DMS79 (cell line): ENCODE measurements around the gene TNFSF13B.
"Not testable (repeated sequence)": the region's sequence is repeated elsewhere in the genome, so short reads cannot be mapped to it uniquely, and the experiment has no call there.

Source experiments
- DNase-seq: peaks from one replicate; lab custom pipeline; 2025; lab: John Stamatoyannopoulos, UW

Gene TNFSF13B

DNA sequence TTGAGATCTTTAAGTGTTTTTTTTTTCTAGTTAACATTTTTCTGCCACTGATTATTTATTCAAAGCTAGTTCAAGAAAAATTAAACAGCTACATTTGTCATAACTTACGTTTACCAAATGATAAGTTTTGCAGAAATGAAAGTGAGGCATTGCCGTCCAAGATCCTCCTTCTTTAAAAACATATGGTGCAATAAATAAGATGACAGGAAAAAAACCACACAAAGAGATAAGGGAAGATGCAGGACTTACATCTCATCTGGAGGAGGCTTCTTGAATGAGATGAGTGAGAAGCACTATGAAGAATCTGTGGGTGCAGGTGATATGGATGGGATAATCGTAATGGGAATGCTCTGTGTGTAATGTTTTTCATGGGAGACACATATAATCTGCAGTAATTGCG is 12.4 kb downstream of the TNFSF13B start:
- DNase-seq = no peak

DNA sequence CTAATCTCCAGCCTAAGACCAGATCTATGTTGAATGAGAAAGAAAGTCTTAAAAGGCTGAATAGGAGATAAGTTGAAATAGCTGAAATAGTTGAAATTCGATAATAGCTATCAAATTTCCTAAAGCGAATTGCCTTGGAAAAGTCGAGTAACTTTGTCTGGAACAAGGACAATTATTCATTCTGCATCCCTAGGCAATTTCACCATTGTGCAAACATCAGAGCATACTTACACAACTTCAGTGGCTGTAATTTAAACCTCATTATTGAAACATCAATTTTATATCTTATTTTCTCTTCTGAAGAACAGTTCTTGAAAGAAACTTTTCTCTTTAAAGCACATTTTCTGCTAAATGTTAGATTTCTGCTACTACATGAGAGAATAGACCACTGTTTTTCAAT is 13.6 kb downstream of the TNFSF13B start:
- DNase-seq = no peak

DNA sequence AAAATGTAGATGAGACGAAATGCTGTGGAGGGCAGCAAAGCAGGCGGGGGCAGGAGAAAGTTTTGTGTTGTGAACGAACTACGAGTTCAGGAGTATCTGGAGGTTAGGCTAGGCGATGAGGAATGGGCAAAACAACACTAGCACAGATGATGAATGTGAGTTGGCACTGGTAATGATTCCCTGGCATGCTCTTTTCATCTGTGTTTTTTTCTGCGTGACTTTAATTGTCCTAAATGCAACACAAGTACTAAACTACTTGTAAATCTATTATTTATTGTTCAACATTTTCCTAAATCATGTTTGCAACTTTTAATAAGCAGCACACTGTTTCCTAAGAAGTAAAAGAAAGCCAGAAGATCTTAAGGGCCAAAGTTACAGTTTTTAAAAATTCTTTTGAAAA is 19.2 kb downstream of the TNFSF13B start:
- no peak for DNase-seq

- no peak for DNase-seq
Measured at GRCh38 chr13:108289819-108290218, 20.3 kb downstream of the TNFSF13B start.

DNA sequence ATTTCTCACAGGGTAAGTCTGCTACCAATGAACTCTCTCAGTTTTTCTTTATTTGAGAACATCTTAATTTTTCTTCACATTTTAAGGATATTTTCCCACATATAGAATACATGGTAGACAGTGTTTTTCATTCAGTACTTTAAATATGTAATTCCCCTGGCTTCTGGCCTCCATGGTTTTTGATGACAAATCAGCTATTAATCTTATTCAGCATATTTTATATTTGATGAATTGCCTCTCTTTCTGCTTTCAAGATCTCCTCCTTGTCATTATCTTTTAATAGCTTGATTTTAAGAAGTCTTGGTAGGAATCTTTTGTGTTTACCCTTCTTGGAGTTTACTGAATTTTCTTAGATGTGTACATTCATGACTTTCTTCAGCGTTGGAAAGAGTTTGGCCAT is 27.6 kb downstream of the TNFSF13B start:
- DNase-seq = no peak

- no peak for DNase-seq
Measured at GRCh38 chr13:108302279-108302678, 32.8 kb downstream of the TNFSF13B start.

- DNase-seq = no peak
Measured at GRCh38 chr13:108304170-108305016, 34.9 kb downstream of the TNFSF13B start.

DNA sequence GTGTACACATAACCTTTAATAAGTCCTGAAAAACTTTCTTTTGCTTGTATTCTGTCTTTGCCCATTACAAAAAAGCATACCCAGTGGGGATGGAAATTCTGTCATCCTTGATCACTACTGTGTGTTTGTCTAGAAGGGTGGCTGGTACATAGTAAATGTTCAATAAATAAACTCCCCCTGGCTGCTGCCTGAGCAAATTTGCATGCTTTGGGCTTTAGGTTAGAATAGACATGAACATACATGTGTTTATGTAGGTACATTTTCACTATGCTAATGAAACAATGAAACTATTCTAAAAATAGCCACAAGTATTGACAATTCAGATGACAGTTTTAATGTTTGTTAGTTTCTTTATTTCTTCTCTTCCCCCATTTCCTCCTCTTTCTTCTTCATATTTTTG is 36.1 kb downstream of the TNFSF13B start:
- DNase-seq = no peak

DNA sequence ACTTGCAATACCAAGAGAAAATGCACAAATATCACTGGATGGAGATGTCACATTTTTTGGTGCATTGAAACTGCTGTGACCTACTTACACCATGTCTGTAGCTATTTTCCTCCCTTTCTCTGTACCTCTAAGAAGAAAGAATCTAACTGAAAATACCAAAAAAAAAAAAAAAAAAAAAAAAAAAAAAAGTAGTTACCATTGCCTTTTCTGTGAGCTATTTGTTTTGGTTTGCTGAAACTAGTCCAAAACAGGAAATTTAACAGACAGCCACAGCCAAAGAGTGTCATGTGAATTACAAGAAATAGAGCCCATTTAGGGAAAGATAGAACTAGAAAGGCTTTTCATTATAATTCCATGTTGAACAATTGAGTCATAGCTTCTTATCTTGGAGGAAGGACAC is 37.3 kb downstream of the TNFSF13B start:
- no peak for DNase-seq

DNA sequence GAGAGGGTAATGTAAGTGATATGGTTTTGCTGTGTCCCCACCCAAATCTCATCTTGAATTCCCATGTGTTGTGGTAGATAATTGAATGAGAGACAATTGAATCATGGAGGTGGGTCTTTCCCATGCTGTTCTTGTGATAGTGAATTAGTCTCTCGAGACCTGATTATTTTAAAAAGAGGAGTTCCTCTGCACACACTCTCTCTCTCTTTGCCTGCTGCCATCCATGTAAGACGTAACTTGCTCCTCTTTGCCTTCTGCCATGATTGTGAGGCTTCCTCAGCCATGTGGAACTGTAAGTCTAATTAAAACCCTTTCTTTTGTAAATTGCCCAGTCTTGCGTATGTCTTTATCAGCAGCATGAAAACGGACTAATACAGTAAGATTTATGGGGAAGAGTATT is 42.1 kb downstream of the TNFSF13B start:
- not testable (repeated sequence) for DNase-seq

GRCh38 chr13:108313382-108313781 is 43.9 kb downstream of the TNFSF13B start:
- DNase-seq = no peak

GRCh38 chr13:108315273-108315672 is 45.8 kb downstream of the TNFSF13B start:
- no peak for DNase-seq

- DNase-seq = no peak
Measured at GRCh38 chr13:108315991-108316390, 46.5 kb downstream of the TNFSF13B start.

GRCh38 chr13:108316413-108316812 is 46.9 kb downstream of the TNFSF13B start:
- no peak for DNase-seq

- DNase-seq = peak; percentile 6
Measured at GRCh38 chr13:108322206-108322824, 52.8 kb downstream of the TNFSF13B start.

GRCh38 chr13:108323031-108323430 is 53.5 kb downstream of the TNFSF13B start:
- DNase-seq = no peak

- DNase-seq = no peak
Measured at GRCh38 chr13:108325863-108326262, 56.3 kb downstream of the TNFSF13B start.

GRCh38 chr13:108326309-108326708 is 56.8 kb downstream of the TNFSF13B start:
- no peak for DNase-seq

- no peak for DNase-seq
Measured at GRCh38 chr13:108328848-108329247, 59.3 kb downstream of the TNFSF13B start.

GRCh38 chr13:108332791-108333190 is 63.3 kb downstream of the TNFSF13B start:
- no peak for DNase-seq

- no peak for DNase-seq
Measured at GRCh38 chr13:108342369-108343289, 73.1 kb downstream of the TNFSF13B start.

DNA sequence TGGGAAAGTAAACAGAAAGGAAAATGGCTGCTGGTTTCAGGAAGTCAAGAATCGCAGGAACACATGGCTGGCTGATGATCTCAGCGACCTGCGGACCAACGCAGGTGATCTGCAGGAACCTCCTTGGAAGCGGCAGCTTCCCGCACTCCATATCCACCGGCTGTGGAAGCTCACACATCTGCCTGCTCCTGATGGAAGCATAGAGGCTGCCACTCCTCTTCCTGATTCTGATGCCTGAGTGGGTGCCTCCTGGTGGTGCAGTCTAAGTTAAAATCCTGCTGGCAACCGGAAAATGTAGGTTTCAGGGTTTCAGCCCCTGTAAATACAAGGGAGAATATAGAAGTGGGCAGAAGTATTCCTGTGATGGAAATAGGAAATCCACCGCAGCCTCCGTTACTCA is 75.5 kb downstream of the TNFSF13B start:
- no peak for DNase-seq

DNA sequence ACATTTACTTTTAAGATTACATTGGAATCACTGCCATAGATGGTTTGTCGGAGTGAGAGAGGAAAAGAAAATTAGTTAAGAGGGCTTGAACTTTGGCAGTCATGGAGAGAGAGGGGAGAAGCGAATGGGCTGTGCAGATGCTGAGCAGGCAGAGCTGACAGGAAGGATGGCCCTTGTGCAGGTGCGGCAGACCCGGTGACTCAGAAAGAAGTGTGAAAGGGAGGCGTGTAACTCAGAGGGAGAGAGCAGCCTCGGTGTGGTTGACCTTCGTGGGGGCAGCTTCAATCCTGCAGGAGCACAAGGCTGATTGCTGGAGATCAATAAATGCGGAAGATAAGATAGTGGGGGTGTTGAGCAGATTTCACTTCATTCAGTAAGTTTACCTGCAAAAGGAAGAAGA is 76.9 kb downstream of the TNFSF13B start:
- no peak for DNase-seq
